Hematopoietic multipotent progenitor cell (in vitro differentiated cells): ENCODE results near the gene ZSCAN18. TPM values are rescaled to one million over a fixed set of nuclear protein-coding genes. Genes with fewer than 3 reads are reported as not detected.

Experiments
- DNase-seq, 3 donors: peaks; one replicate each; pipeline ENCODE4 v3.0.0-alpha.2; 2011 to 2015; ENCODE audit warnings: low read depth in 2 of 3, low spot score in 2 of 3
- total RNA-seq: library from RNA; depleted of rRNA; stranded (reverse); fragments of >200 nt; gene quantifications from one replicate; pipeline ENCODE4 v1.2.3, GENCODE V29; 2012

The ZSCAN18 gene
- total RNA-seq, 1 donor = 178 TPM

DNA sequence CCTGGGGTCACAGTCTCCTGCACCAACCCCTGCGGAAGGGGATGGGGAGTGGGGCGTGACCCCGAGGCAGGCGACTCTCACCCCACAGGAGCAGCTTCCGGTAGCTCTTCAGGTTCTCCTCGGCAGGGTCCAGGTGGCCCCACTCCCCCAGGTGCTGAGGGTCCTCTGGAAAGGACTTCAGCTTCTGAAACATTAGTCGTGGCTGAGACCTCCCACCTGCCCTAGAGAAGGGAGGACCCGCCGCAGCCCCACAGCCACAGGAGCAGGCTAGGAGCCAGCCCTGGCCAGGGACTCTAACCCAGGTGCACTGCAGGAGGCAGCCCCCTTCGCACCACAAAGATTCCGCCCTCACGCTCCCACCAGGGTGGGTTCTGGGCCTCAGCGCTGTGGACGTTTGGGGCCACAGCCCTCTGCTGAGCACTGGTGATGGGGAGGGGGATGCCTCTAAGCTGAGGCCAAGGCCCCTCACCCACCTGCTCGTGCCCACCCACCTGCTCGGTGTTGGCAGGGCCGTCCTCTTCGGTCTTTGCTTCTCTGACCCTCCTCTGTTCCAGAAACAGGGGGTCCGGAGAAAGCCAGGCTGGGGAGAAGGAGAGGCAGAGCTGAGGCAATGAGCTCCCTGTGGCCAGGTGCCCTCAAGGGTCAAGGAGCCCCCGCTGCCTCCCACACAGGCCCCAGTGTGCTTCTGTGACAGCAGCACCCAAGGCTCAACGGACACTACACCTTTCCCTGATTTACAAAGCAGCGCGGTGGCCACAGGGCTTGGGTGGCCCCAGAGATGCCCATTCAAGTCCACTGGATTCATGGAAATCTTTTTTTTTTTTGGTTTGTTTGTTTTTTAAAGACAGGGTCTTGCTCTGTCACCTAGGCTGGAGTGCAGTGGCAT lies 11.0 kb downstream of the ZSCAN18 start:
- no peak for DNase-seq

DNA sequence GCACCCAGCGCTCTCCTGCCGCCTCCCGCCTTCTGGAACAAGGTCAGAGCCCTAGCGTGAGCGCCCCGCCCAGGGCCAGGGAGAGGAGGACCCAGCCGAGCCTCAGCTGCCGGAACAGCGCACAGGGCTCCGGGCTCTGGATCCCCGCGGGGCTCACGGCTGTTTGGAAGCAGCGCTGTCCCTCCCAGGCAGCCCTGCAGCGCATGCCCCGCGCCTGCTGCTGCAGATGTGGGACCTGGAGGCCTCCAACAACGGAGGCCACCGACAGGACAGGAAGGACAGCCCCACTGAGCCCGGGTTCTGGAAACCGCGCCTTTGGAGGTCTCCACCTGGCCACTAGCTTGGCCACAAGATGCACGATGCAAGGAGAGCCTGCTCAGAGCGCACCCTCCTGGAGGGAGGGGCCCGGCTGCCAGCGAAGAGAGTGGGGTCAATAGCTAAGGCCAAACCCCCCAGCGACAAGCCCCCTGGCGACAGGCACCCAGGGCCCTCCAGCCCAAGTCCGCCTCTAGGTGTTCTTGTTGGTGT lies 12.6 kb downstream of the ZSCAN18 start:
- DNase-seq = no peak

DNA sequence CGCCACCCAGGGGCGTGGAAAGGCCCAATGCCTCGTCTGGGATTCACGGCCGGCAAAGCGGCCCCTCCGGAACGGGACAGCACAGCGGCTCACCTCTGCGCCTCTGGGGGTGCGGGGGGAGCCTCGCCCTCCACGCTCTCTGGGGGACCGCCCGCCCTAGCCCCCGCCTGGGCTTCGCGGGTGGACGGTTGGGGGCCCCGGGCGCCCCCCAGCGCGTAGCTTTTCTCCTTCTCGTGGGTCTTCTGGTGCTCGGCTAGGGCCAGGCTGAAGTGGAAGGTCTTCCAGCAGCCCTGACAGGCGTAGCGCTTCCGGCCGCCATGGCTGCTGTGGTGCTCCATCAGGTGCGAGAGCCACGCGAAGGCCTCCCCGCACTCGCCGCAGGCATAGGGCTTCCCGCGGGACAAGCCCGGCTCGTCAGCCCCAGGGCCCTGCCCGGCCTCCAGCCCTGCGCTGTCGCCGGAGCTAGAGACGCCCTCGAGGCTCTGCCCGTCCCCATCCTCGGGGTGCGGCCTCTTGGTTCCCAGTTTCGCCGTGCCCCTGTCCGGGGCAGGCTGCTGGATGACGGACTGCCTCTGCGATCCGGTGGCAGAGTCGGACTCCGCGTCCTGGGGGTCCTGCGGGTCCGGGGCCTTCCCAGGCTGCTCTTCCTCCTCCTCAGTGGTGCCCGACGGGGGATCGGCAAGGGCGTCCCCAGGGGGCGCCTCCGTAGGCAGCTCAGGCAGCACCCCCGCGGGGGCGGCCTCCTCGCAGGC lies 13.3 kb downstream of the ZSCAN18 start:
- no peak for DNase-seq

DNA sequence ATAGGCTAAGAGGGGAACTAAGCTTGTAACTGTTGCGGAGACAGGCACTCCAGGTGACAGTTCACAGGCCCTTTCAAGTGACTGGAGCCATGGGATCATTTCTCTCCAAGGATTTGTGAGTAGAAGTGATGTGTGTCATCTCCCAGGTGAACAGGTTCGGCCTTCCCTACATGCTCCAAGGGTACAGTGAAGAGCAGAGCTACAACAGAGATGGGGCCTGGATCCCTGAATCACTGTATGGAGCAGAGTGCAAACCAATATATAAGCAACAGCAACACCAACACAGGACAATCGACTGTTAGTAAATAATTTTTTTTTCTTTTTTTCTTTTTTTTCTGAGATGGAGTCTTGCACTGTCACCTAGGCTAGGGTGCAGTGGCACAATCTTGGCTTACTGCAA lies 15.0 kb downstream of the ZSCAN18 start:
- DNase-seq = peak in 2 of 3 donors; percentile 25 to 67

DNA sequence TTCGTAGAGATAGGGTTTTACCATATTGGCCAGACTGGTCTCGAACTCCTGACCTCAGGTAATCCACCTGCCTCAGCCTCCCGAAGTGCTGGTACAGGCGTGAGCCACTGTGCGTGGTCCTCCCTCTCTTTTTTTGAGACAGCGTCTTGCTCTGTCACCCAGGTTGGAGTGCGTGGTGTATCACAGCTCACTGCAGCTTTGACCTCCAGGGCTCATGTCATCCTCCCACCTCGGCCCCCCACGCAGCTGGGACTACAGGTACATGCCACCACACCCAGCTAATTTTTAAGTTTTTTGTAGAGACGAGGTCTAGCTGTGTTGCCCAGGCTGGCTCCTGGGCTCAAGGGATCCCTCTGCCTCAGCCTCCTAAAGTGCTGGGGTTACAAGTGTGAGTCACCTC lies 18.2 kb downstream of the ZSCAN18 start:
- no peak for DNase-seq

DNA sequence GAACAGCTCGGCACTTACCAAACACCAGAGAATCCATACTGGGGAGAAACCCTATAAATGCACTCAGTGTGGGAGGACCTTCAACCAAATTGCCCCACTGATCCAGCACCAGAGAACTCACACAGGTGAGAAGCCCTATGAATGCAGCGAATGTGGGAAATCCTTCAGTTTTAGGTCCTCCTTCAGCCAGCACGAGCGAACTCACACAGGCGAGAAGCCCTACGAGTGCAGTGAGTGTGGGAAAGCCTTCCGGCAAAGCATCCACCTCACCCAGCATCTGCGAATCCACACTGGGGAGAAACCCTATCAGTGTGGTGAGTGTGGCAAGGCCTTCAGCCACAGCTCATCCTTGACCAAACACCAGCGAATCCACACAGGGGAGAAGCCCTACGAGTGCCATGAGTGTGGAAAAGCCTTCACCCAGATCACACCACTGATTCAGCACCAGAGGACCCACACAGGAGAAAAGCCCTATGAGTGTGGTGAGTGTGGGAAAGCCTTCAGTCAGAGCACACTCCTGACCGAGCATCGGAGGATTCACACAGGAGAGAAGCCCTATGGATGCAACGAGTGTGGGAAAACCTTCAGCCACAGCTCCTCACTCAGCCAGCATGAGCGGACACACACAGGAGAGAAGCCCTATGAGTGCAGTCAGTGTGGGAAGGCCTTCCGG lies 30.7 kb downstream of the ZSCAN18 start:
- DNase-seq = no peak

DNA sequence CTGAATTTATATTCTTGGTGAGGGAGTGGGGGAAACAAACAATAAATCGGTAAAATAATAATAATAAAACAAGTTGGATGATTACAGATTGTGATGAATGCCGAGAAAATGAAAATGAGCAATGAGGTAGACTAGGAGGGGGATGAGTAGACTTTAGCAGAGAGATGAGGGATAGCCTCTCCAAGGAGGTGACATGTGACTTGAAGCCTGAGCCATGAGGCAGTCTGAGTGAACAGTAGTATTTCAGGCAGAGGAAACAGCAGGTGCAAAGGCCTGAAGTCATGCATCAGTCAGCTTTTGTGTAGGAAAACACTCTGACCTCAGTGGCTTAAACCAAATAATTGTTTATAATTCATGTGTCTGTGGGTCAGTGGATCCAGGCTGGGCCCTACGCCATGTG lies 34.3 kb downstream of the ZSCAN18 start:
- DNase-seq = no peak

DNA sequence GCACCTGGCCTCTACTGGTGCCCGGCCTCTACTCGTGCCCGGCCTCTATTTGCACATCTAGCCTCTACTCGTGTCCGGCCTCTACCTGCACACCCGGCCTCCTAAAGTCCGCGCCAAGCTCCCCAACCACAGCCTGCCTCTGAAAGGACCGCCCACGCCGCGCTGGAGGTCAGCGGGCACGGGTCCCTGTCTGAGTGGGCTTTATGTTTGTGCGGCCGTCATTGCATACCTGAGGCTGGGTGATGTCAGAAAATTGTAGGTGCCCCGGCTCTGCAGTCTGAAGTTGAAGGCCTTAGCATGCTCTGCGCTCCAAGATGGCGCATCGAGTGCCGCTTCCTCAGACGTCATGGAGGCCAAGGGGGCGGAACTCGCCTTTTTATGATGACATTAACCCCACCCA lies 37.8 kb downstream of the ZSCAN18 start:
- no peak for DNase-seq

DNA sequence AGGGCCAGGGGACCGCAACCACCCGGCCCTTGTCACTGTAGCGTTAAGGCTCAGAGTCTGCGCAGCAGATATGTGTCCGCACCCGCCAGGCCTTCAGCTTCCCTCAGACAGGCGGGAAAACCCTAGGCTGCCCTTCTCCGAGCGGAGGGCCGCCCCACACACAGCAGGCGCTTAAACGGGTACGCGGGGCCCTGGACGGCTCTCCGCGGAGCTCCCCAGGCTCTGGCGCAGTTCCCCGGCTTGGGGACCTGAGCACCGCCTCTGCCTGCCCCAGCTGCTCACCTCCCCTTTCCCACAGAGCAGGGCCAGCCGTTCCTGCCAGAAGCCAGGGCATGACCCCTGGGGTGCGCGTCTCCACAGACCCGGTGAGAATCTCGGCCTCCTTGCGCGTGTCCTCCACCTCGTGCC lies 38.4 kb downstream of the ZSCAN18 start:
- no peak for DNase-seq

DNA sequence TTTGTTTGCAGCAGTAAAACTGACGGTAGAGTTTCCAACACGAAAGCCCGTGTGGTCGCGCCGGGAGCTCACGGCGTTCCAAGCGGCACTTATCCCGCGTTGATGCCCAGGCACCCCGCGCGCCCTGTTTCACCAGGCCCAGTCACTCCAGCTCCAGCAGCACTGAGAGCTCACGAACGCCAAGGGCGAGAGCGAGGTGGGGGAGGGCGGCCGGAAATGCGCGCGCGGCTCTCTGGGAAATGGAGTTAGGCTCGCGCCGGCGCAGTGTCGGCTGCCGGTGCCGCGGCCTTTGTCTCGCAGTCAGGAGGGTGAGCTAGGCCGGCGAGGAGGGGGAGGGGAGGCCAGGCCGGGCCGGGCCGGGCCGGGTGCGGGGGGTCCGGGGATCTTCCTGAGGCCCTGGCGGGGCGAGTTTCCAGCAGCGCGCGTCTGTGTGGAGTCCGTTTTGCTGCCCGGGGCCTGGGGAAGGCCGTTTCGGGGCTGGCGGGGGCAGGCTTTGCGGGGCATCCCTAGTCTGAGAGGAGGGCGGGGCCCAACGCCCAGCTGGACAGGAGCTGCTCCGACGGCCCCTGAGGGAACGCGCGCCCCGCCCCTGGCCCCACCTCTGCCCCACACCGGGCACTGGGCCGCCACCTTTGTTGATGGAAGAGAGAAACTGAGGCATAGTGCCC lies 38.9 kb downstream of the ZSCAN18 start, which contains the start of gene ZNF135:
Gene ZNF135, plus strand, starts transcription at position 280 of the 668 bp plus-strand sequence. CDS start 721 bp downstream, outside the sequence.
- peak in 2 of 3 donors; percentile 90 to 94 for DNase-seq

DNA sequence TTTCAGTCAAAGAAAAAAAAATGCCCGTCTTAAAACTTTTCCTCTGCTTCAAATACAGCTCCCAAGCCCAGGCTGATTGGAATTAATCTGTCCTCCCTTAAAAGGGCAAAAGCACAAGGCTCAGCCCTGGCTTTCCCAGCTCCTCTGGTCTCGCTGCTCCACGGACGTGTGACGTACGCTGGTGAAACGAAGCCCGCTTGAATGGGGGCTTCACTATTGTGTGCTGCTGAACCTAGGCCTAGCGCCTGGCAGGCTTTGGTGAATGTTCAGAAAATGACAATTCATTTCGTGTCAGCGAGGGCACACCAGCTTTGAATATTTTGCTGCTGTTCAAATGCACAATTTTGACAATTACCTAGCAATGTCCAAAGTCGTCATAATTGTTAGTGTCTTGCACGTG lies 39.6 kb downstream of the ZSCAN18 start:
- no peak for DNase-seq

DNA sequence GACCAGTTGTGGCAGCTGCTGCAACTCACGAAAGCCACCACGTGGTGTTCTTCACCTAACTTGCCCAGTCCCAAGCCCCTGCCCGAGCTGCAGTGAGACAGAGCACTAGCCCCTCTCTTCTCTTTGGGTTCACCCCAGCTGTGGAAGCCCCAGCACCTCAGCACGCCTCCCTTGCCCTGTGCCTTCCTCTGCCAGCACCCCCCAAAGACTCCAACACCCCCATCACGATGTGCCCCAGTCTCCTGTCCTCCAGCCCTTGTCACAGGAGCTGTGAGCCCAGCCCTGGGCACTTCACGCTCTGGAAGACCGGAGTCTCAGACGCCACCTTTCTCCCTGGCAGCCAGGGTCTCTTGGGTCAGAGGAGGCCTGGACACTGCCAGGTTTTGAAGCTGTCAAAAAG lies 41.2 kb downstream of the ZSCAN18 start:
- DNase-seq = no peak

DNA sequence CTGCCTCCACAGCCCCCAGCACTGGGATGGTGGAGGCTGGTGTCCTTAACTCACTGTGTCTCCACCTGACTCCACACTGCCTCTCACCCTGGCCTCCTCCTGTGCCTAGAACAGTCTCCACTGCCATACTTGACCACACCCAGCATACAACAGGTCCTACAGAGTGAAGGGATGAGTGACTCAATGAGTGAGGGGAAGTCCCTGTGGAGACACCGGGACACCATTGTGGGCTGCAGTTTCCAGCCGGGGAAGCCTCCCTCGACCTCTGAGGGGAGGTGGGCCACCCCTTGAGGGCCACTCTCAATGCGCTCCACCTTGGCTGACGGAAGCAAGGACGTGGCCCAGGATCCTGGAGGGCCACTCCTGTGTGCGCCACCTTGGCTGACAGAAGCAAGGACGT lies 41.8 kb downstream of the ZSCAN18 start:
- no peak for DNase-seq

DNA sequence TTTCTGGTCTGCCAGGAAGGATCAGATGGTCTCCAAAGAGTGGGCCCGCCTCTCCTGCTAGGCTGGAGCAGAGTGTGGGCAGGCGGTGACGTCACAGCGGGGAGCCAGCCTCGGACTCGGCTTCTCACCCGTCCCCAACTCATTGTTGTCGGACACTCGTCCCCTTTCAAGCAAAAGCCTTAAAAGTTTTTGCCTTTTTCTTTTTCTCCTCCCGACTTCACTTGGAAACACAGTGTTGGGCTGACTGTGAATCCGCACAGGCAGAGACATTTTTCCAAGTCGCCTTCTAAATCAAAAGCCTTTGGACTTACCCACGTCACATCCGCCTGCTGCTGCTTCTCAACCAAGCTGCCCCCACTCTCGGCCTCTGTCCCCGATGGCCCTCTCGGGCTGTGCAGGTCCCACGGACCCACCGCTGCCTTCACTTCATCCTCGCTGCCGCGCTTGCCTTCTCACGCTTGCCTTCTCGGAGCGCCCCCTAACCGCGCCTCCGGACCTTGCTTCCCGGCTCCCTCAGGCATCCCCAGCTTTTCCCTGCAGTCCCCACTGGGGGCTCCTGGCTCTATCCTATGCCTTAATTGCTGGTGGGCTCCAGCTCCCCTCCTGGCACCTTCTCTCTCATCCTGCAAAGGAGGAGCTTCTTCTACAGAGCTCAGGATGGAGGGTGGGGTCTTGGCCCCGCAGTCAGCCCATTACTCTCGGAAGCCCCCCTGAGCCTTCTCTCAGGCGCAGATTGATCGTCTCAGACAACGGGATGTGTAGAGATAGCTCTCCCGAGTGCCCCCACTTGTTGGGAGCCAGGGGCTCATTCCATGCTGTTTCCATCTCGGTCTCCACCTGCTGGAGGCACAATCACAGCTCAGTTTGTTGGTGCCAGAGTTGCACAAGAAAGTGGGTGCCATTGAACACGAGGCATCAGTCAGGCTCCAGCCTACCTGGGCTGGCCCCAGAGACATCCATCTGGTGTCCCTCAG lies 42.8 kb downstream of the ZSCAN18 start:
- DNase-seq = peak in 1 of 3 donors; percentile 74

DNA sequence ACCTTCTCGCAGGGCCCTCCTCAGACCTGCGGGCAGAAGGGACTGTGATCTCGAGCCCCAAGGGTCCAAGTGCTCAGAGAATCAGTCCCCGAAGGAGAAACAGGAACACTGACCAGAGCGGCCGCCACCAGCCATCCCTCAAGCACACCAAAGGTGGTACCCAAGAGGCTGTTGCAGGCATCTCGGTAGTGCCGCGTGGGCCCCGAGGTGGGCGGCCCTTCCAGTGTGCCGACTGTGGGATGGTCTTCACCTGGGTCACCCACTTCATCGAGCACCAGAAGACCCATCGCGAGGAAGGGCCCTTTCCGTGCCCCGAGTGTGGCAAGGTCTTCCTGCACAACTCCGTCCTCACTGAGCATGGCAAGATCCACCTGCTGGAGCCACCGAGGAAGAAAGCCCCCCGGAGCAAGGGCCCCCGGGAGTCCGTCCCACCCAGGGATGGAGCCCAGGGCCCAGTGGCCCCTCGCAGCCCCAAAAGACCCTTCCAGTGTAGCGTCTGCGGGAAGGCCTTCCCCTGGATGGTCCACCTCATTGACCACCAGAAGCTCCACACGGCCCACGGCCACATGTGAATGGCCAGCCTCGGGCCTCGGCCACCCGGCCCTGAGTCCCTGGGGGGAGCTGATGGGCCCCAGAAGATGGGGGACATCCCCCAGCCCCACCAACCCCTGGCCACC lies 44.4 kb downstream of the ZSCAN18 start:
- DNase-seq = no peak

DNA sequence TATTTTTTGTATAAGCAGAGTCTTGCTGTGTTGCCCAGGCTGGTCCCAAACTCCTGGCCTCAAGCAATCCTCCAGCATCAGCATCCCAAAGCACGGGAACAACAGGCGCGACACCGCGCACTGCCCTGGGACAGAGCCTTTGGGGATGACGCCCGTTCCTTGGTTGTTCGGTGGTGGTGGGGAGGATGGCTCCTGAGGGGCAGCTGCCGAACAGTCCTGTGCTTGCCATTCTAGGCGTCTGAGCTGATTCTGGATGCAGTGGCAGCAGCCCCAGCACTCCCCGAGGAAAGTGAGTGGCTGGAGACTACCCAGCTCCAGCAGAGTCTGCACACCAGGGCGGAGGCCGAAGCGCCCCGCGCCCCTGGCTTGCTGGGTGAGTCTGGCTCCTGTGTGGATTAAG lies 45.8 kb downstream of the ZSCAN18 start:
- no peak for DNase-seq

DNA sequence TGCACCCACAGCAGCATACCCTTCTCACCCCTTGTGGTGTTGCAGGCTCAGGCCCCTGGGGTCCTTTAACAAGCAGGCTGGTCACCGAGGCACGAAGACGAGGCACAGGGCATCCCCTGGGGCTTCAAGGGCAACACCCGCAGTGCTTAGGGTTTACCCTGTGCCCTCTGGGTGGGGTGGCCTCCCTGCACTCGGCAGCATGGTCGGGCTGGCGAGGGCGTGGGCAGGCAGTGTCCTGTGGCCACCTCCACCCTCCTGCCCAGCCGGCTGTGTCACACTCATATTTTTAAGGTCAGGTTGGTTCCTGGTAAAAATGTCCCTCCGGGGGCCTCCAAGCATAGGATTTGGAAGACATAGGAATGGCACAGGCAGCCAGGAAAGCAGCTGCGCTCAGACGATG lies 50.4 kb downstream of the ZSCAN18 start:
- DNase-seq = no peak

DNA sequence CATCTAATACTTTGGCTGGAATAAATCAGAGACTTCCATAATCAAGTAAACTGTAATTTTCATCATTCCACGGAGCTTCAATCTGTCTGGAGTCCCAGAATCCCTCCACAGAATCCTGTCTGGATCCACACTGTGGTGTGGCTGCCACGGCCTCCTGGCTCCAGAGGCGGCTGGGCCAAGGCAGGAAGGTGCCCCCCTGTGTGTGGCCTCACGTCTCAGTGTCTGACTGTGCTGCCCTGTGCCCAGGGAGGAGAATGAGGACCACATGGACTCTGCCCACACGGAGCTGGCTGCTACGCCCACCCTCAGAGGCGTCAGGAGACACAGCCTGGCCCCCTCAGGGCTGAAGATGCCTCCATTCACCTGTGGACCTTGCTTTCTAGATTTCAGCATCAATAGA lies 51.2 kb downstream of the ZSCAN18 start:
- no peak for DNase-seq
